HG03108 (cell line): ENCODE results near the gene A3GALT2.

Source experiments
- ATAC-seq: cut with Tn5 transposase; IDR thresholded peaks from one replicate; pipeline ENCODE4 v1.9.1; 2021; ENCODE audit warnings: moderate library complexity; ENCODE audit not compliant: unreplicated experiment

Gene A3GALT2

DNA sequence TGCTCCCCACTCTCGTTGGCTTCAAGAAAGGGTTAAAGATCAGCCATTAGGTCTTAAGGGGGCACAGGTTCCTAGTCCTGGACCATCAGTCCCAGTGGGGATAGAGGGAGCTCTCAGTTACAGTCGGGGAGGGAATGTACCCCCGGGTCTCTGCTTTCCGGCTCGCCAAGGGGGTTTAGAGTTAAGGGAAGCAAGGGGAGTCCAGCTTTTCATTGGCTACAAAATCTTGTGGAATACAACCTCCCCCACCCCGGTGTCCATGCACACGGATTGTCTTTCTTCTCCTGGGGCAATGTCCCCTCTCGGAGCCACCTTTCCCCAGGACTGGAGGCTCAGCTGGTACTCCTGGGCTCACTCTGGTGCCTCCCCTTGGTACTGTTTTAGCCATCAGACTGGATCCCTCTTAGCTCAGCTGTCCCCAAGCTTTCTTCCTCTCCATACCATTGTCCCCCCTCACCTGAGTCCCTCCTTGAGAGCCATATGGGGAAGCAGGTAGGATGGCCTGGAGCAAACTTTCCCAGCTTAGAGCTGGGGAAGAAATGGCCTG is at the start of gene A3GALT2:
Gene A3GALT2 (minus strand): TSS at position 480 of the 547 bp plus-strand sequence. CDS start 0 bp downstream, at position 480.
- no peak for ATAC-seq

DNA sequence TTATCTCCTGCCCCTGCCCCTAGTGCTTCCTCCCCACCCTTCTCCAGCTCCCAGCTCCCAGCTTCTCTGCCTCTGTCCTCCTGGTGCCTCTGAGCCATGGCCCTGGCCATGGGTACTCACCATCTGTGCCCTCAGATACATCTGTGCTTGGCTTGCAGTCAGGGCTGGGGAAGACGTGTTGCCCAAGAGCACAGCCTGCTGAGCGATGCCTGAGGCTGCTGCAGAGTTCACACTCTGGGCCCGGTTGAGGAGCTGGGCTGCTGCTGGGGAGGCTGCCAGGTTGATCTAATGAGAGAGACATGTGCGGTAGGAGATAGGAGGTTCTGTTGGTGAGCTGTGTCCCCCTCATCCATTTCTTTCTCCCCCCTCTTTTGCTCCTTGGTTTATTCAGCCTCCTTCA is 49.4 kb upstream of the A3GALT2 start:
- no peak for ATAC-seq

DNA sequence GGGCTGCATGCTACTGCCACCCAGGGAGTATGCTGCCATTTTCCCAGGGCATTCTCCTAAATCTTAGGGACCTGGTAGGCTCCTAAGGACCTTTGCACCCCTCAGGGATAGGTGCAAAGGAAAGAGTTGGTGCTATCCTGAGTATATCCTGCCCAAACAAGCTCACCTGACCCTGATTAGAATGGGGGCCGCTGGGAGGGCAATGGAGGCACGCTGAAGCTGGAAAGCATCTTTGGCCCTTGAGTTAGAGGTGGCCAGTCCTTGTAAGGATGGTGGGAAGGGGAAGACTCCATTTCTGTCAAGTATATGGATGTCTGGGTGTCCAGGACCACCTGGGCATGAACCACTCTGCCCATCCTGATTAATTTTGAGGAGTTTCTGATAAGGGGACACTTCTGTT is 48.9 kb upstream of the A3GALT2 start:
- no peak for ATAC-seq

DNA sequence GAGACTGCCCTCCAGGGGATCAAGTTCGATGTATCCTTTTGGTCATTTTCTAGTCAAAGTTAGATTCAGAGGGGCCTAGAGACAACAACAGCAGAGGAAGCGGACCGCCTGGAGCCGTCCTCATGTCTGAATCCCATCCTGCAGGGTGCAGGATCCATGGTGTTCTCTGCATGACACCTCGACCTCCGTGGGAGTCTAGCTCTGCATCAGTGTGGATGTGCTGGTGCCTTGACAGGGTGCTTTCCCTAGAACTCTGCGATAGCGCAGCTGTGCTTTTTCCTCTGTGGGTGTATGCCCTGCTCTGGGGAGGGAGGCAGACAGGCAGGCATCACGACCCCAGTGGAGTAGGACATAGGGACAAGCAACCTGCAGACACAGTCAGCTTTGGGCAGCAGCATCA is 48.2 kb upstream of the A3GALT2 start:
- ATAC-seq = no peak

DNA sequence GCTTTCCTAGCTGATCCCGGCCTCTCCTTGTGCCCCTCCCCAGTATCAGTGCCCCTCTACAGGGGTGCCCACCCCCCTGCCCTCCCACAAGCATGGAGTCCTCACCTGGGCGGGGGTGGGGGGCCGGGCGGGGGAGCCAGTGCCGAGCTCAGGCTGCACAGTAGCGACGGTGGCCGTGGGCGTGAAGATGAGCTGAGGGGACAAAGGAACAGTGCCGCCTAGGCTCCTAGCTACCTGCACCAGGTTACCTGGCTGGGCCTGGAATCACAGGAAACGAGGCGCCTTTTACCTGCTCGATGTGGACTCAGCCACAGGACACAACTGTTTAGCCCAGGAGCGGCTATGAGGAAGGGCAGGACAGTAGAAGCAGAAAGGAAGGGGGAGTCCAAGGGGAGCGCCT is 47.5 kb upstream of the A3GALT2 start:
- no peak for ATAC-seq

DNA sequence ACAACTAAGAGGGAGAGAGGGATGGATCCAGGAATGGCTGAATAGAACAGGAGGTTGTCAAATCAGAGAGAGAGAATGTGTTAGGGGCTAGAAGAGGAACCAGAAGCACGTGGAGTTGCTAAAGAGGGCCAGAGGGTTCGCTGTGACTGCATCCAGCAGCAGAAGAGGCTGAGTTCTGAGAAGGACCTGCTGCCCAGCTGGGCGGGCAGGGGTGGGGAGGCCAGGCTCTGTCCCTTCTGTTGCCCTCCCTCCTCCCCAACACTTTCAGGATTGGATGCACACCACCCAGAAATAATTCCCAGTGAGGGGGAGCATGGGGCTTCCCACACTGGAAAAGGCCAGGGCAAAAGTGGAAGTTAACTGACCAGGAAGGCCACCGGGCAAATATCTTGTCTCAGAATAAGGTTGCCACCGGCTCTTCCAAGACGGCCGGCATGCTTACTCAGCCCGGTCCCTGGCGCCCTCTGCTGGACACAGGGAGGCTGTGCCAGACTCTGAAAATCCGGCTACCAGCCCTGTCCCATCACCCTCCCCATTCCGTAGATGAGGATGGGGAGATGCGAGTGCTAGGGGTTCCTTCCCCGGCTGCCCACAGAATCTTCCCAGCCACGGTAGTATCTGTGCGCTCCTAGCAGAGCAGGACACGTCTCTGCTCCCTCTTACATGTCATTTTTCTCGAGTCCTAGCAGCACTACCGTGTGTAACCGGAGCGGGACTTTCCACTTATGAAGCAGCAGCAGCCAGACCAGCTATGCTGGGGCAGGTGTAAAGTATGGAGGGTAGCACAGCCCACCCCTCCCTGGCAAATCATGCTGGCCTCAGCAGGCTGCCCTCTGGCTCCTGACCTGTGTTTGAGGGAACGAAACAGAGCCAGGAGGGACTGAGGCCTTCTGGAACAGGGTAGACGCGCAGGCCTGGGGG is 46.8 kb upstream of the A3GALT2 start:
- peak; percentile 56 for ATAC-seq

DNA sequence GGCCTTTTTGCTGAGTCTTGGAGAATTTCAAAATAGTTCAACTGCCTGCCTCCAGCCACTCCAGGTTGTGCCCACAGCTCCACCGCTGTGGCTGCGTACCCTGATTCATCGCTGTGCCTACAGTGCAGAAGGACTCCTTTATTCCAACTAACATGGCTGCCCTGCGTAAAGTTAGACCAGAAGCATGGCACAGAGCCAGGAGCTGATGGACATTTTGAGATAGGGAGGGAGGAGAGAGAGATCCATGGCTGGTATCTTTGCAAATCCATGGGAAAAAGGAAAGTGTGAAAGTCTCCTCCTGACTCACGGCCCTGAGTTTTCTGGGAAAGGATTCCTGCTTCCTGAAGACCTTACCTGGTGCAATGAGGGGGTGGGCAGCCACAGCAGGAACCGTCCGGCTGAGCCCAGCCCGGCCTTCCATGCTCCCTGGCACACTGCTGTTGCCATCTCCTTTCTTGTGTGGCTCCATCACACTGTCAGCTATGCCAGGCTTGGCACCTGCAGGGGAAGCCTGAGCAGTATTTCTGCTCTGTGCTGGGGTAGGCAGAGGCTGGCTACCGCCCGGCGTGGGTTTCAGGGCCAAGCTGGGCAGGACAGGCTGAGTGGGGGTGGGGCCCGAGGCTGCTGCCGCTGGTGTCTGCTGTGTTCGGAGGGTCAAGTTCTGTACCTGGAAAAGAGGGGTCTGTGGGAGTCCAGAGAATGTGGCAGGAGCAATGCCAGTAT is 46.0 kb upstream of the A3GALT2 start:
- no peak for ATAC-seq

DNA sequence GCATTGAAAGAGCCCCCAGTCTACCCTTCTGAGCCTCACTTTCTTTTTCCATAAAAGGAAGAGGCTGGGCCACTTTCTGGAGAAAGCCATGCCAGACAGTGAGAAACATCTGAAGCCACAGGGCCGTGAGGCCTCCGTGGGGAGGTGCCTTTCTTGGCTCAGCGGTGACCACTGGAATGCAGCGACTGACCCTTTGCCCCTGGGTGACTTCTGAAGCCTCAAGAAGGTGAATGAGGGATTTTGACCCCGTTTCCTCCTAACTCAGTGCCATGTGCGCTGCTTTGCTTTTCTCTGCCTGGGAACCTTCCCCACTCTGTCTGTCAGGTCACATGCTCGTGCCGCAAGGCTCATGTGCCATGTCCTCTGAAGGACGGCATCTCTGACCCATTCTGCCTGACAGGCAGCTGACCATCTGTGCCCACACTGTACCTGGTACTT is 44.7 kb upstream of the A3GALT2 start:
- ATAC-seq = no peak

DNA sequence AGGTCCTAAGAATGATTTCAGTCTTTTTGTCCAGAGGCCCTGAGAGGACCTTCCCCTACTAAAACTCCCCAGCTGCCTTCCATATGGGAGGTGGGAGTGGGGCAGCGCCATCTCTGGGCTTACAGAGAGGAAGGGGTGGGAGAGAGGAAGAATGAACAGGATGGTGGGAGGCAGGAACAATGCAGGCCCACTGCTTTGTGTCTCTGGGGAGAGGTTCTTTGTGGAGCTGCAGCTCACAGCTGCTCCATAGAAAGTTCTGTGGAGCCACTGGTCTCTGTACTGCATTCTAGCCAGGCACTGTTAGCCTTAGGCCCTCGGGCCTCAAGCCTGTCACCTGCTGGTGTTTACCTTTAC is 43.6 kb upstream of the A3GALT2 start:
- ATAC-seq = no peak

DNA sequence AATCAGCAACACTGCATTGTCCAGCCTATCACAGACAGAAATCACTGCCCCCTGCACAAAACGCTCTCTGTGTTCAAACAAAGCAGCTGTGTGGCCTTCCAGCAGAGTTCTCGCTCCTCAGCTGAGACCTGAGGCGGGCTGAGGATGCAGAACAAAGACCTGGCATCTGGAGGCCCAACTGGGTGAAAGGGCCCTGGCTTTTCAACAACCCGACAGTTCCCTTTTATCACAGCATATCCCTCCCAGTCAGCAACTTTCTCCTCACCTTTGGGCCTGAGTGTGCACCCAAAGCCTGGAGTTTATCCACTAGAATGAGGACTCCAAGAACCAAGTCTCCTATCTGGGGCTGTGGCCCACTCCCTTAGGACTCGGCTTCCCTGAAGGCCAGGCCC is 42.6 kb upstream of the A3GALT2 start:
- no peak for ATAC-seq

DNA sequence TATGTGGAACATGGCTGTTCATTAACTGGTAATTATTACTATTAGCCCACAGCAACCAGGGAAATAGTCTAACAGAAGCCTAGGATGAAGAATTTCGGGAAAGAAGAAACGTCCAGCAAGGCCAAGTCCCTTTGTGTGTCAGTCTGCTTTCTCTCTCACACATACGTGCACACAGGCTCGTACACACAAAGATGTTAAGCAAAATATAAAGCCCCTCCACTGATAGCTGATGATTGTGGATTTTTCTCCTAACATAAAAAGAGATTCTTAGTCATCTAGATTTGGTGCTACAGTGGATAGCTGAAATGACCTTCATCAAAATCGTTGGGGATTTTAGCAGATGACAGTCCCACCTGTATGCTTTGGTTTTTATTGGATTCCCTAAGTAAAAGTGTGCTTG is 42.1 kb upstream of the A3GALT2 start:
- ATAC-seq = no peak

DNA sequence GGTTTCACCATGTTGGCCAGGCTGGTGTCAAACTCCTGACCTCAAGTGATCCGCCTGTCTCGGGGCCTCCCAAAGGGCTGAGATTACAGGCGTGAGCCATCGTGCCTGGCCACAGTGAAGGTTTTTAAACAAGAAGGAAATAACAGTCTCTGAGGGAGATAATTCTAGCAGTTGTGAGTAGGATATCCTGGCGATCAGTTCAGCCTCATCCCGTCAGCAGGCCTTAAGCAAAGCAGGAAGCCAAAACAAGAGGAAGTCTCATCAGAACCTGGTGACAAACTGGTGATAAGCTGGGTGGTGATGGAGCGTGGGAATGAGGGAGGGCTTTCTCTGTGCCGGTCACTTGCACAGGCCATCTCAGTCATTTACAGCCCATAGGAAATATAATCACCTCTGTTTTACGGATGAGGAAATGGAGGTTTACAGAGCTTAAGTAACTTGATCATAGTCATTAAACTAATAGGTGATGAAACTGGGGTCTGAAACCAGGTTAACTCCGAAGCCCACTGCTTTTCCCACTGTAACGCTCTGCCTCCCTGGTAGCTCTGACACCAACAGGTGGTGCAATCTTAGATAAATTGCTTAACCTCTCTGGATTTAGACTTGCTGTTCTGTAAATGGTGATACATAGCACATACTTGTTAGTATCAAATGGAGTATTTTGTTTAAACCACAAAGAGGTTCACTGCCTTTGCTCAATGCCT is 40.8 kb upstream of the A3GALT2 start:
- no peak for ATAC-seq

DNA sequence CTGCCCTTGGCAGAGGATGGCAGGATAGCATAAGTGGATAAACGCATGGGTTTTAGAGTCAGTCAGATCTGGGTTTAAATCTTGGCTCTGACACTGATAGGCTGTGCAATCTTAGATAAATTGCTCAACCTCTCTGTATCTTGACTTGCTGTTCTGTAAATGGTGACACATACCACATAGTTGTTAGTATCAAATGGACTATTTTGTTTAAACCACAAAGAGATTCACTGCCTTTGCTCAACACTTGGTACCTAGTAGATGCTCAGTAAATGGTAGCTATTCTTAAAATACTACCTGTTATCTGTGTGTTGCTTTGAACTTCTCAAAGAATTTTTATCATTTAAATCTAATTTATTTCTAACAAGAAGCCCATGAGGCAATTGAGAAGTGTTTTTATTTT is 39.5 kb upstream of the A3GALT2 start:
- no peak for ATAC-seq

DNA sequence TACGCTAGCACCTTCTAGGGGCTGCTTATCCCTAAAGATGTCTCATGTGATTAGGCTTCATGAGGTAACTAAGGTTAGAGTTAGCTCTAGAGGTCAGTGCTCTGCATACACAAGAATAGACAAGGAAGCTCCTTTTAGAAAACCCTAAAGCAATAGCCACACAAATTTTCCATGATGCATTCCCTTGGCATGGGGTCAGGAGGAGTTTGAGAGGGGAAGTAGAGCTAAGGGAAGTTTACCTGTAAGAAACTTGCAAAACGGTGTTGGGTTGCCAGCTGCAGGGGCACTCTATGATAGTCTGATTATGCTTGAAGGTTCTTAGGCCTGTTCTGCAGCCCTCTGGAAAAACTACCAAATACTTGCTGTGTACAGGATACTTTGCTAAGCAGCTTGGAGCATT is 39.0 kb upstream of the A3GALT2 start:
- no peak for ATAC-seq

DNA sequence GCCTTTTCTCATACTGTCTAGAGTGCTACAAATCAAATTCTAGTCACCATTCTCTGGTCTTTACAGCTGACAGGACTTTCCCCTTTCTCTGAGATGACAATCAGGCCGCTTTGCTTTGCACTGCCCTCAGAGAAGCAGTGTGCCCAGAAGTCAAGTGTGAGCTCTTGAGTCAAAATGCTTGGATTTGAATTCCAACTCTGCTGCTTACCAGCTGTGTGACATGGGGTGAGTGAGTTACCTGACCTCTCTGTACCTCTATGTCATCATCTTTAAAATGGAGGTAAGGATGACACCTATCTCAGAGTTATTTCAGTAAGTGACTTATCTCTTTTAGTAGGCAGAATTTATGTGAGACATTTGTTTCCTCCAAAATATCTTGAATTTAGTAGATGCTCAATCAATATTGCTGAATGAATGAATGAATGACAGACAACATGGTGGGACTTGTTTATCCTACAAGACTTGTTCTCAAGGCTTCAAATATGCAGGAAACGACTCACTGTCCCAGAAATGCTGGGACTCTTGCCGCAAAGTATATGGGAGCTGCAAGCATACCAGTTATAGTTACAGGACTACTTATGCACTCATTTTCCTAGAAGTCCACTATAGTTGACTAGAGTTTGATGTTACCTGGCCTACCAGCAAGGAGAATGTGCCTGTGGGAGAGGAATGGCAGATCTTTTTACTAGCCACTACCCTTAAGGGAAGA is 38.1 kb upstream of the A3GALT2 start:
- ATAC-seq = no peak

DNA sequence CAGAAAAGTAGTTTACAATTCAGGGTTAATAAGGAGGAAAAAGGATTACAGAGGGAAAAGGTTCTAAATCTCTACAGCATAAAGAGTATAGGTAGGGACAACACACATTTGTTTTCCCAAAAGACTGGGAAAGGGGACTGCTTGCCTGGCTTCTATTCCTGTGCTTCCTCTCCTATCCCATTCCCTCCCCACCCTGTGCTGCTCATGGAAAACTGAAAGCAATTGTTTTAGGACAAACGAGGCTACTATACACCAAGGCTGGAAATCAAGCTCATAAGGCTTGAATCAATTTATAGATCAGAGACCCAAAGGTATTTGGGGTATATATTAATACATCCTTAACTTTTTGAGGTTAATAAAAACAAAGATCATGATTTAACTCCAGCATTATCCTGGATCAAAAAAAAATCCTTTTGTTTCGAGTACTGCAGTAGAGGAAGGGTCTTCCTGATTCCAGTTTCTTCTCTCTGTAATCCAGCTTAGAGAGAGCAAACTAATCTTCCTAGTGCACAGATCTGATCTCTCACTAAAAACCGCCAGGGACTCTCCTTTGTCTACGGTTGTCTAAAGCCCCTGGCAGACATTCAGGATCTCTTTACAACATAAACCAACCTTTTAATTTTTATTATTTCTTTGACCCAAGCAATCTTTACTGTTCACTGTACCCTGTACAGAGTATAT is 37.4 kb upstream of the A3GALT2 start:
- no peak for ATAC-seq

DNA sequence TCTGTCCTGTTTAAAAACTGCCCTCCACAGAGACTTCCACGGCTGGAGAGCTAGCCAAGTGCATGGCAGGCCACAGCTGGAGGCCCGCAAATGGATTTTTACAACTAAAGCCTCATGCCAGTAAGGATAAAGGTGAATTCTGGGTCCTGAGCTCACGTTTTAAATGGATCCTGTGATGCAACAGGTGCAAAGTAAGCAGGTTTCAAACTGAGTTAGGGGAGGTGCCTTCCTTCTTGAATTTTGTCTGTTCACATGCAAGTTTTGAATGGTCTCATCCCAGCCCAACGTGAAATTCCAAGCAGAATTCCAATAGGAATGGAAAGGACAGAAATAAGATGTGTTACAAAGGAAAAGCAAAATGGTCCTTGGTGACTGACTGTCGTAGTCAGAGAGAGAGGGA is 36.2 kb upstream of the A3GALT2 start:
- no peak for ATAC-seq

DNA sequence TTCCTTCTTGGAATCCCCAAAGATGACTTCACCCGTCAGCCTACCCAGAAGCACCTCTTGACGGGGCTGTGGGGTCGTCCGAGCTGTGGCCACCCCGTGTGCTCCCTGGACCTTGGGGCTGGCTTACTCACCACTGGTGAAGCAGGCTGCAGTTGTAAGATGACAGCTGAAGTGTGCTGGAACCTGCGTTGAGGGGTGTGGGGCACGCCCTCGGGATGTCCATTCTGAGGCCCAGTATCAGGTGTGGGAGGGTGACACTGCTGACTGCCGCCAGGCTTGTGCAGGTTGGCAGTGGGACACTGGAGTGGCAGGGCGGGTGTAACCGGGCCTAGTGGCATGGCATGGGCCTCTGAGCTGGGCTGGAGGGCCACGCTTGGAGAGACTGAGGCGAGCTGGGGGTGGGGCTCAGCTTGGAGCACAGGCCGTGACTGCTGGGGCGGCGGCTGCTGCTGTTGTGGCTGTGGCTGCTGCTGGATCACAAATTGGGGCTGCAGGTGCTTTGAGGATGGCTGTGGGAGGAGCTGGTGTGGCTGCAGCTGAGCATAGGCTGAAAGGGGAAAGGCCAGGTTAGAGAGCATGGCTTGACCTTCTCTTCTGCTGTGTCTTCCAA is 33.9 kb upstream of the A3GALT2 start:
- no peak for ATAC-seq

DNA sequence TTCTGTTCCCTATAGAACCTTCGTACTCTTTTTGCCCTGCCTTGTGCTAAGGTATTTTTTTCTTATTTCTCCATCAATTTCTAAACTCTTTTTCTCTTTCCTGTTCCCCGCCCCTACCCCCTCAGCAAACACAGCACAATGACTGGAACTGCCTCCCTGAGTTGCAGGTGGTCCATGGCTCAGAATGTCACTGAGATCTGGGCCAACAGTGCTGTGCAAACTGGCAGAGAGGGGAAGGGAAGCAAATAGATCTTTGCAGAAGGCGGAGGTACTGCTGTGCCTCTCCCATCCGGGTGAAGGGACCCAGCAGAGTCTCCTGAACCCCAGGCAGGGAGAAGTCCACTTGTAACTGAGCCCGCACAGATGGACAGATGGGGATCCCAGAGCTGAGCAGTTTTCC is 32.6 kb upstream of the A3GALT2 start:
- ATAC-seq = no peak

DNA sequence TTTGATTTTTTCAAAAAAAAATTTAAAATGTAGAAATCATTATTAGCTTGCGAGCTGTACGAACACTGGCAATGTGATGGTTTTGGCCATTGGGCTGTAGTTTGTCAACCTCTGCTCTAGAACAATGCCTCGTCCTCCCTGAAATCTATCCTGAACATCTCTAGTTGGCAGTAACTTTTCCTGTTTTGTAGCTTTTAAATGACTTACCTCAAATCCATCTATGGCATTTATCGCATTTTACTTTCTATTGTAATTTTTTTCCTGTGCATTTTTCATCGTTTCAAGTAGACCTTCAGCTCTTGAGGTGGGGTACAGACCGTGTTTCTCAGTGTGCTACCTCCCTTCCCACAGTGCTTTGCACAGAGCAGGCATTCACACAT is 30.4 kb upstream of the A3GALT2 start:
- ATAC-seq = no peak
